ENCODE measurements around the gene DOK3. TPM values are rescaled to one million over a fixed set of nuclear protein-coding genes. Genes with fewer than 3 reads are reported as not detected.

Gene DOK3
- total RNA-seq, 1 experiment from 2014 or later: 16.4 TPM

DNA sequence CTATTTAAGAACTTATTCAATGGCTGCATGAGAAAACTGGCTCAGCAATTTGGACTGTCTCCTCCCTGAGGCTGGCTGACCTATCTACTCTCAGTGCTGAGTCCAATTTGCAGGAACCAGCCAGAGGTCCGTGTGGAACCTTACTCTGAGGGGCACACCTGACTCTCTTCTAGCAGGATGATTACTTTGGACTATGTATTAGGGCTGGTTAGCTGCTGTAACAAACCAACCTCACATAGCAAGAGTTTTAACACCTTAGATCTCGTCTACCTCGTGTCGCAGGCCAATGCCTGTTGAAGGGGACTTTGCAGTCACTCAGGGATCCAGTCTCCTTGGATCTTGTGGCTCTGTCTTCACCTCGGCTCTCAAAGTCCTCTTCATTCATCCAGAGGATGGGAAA, 48.2 kb upstream of the DOK3 start:
- no peak overlapping the region for H2BK20ac ChIP-seq (ENCODE audit: low read depth, low read length, poor library complexity, severe bottlenecking)
- H4K20me1 ChIP-seq (ENCODE audit: control insufficient read depth, insufficient read depth, insufficient read length): no peaks in the 10 kb centered on the region
- no peak overlapping the region for H2BK15ac ChIP-seq (ENCODE audit: low read depth, low read length)
- H3K27me3 Mint-ChIP-seq (ENCODE audit: low read depth): peaks cover 14% of the 10 kb centered on the region
- peaks cover 29 to 30% of the 10 kb centered on the region in 2 experiments for H3K4me1 Mint-ChIP-seq
- H2BK5ac ChIP-seq (ENCODE audit: insufficient read length, low read length): no peak overlapping the region
- H3T11ph ChIP-seq (ENCODE audit: low read length): no peak overlapping the region
- no peak overlapping the region for H3K9ac ChIP-seq (ENCODE audit: extremely low read depth, insufficient read length, low read length)
- H3K9me3 ChIP-seq (ENCODE audit: control insufficient read depth, low read depth, low read length): no peaks in the 10 kb centered on the region
- peaks cover 3% of the 10 kb centered on the region; the same call in 1 of the 2 replicates for H3K79me2 ChIP-seq (ENCODE audit: insufficient read depth, low read length)
- WGBS (ENCODE audit: extremely low coverage, insufficient read length, low lambda C conversion rate): no CpG with 5 or more reads among the region's 5 CpGs
- no peak overlapping the region for H3K4me3 Mint-ChIP-seq
- TF ChIP-seq, protein P1, sequence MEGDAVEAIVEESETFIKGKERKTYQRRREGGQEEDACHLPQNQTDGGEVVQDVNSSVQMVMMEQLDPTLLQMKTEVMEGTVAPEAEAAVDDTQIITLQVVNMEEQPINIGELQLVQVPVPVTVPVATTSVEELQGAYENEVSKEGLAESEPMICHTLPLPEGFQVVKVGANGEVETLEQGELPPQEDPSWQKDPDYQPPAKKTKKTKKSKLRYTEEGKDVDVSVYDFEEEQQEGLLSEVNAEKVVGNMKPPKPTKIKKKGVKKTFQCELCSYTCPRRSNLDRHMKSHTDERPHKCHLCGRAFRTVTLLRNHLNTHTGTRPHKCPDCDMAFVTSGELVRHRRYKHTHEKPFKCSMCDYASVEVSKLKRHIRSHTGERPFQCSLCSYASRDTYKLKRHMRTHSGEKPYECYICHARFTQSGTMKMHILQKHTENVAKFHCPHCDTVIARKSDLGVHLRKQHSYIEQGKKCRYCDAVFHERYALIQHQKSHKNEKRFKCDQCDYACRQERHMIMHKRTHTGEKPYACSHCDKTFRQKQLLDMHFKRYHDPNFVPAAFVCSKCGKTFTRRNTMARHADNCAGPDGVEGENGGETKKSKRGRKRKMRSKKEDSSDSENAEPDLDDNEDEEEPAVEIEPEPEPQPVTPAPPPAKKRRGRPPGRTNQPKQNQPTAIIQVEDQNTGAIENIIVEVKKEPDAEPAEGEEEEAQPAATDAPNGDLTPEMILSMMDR (conservative IDR thresholded peaks at IDR 0.05): no peak
- H2BK12ac ChIP-seq (ENCODE audit: insufficient read length, low read depth, low read length): no peak overlapping the region
- no peak overlapping the region for H4K8ac ChIP-seq (replicated peaks; ENCODE audit: insufficient read length, low read depth, low read length)
- H3K27ac ChIP-seq (ENCODE audit: insufficient read length, low read depth, low read length): no peak overlapping the region
- H2AK5ac ChIP-seq (ENCODE audit: insufficient read length, low read length): no peak overlapping the region
- no peak overlapping the region for H3K4me2 ChIP-seq (ENCODE audit: insufficient read depth, insufficient read length, low read length)
- no peaks in the 10 kb centered on the region for H3K27me3 ChIP-seq (ENCODE audit: insufficient read depth, low read length)
- no peak overlapping the region for H3K4ac ChIP-seq (ENCODE audit: low read depth, low read length)
- H3K18ac ChIP-seq (ENCODE audit: insufficient read length, low read depth, low read length): no peak overlapping the region
- no peak overlapping the region for H4K5ac ChIP-seq (ENCODE audit: insufficient read length, low read depth, low read length)
- peaks cover 8% of the 10 kb centered on the region for H3K79me1 ChIP-seq (ENCODE audit: insufficient read depth, low read depth, low read length, poor library complexity, severe bottlenecking)
- no peak overlapping the region for H3K23ac ChIP-seq (ENCODE audit: insufficient read length, low read depth, low read length)
- H3K36me3 Mint-ChIP-seq (ENCODE audit: insufficient read depth in 1 of 3, low read depth in 3 of 3): peaks cover 10 to 16% (median 14%) of the 10 kb centered on the region in 3 experiments
- no peak for DNase-seq
- H2BK120ac ChIP-seq (ENCODE audit: low read depth, low read length, poor library complexity, severe bottlenecking): no peak overlapping the region
- H3K56ac ChIP-seq (ENCODE audit: insufficient read length, low read depth, low read length): no peak overlapping the region
- H3K14ac ChIP-seq (ENCODE audit: insufficient read depth, low read length): no peak overlapping the region
- H3K9me3 Mint-ChIP-seq: peaks cover 24 to 26% of the 10 kb centered on the region in 2 experiments
- H3K4me1 ChIP-seq (ENCODE audit: insufficient read depth, low read length): peaks cover 4% of the 10 kb centered on the region; the same call in 1 of the 2 replicates
- no peak overlapping the region for H4K91ac ChIP-seq (ENCODE audit: insufficient read length, low read depth, low read length)
- peaks cover 14% of the 10 kb centered on the region for H3K23me2 ChIP-seq (ENCODE audit: insufficient read length, low read depth, low read length, poor library complexity, severe bottlenecking)
- no peak overlapping the region for H2AFZ ChIP-seq (ENCODE audit: low read length)
- H3K27ac Mint-ChIP-seq: no peak overlapping the region
